Measurements from ENCODE around the gene NMT1. TPM values are rescaled to one million over a fixed set of nuclear protein-coding genes. Genes with fewer than 3 reads are reported as not detected.

Gene NMT1
- total RNA-seq, 1 donor, result 77.6 TPM

- H3K4me3 ChIP-seq (ENCODE audit: low read depth, low read length), result no peak overlapping the region
- DNase-seq (ENCODE audit: low read depth), result no peak
- TF ChIP-seq CTCF (IDR thresholded peaks at IDR 0.05; ENCODE audit: insufficient read depth, low read length), result no peak
Measured at GRCh38 chr17:45096926-45097325, 35.8 kb downstream of the NMT1 start.

- no peak for DNase-seq (ENCODE audit: low read depth)
- H3K4me3 ChIP-seq (ENCODE audit: low read depth, low read length), result no peak overlapping the region
- no peak for TF ChIP-seq CTCF (IDR thresholded peaks at IDR 0.05; ENCODE audit: insufficient read depth, low read length)
Measured at GRCh38 chr17:45098081-45098868, 37.2 kb downstream of the NMT1 start.

GRCh38 chr17:45098869-45099616, 37.9 kb downstream of the NMT1 start:
- H3K4me3 ChIP-seq (ENCODE audit: low read depth, low read length), result no peak overlapping the region
- DNase-seq (ENCODE audit: low read depth), result peak; percentile 87
- peak; percentile 86 for TF ChIP-seq CTCF (IDR thresholded peaks at IDR 0.05; ENCODE audit: insufficient read depth, low read length)

- DNase-seq (ENCODE audit: low read depth), result no peak
- TF ChIP-seq CTCF (IDR thresholded peaks at IDR 0.05; ENCODE audit: insufficient read depth, low read length), result no peak
Measured at GRCh38 chr17:45101546-45101882, 40.4 kb downstream of the NMT1 start.

GRCh38 chr17:45101883-45102811, 41.0 kb downstream of the NMT1 start:
- TF ChIP-seq CTCF (IDR thresholded peaks at IDR 0.05; ENCODE audit: insufficient read depth, low read length), result no peak
- H3K4me3 ChIP-seq (ENCODE audit: low read depth, low read length), result no peak overlapping the region
- DNase-seq (ENCODE audit: low read depth), result peak; percentile 44

More at GRCh38 chr17:45101546-45101882, 40.4 kb downstream of the NMT1 start:
- H3K4me3 ChIP-seq (ENCODE audit: low read depth, low read length), result no peak overlapping the region

GRCh38 chr17:45102856-45103255, 41.7 kb downstream of the NMT1 start:
- no peak for DNase-seq (ENCODE audit: low read depth)
- H3K4me3 ChIP-seq (ENCODE audit: low read depth, low read length), result no peak overlapping the region
- TF ChIP-seq CTCF (IDR thresholded peaks at IDR 0.05; ENCODE audit: insufficient read depth, low read length), result no peak
